Measurements from ENCODE around the gene AP3M1. TPM values are rescaled to one million over a fixed set of nuclear protein-coding genes. Genes with fewer than 3 reads are reported as not detected.

The AP3M1 gene
- polyA plus RNA-seq, 2 of the 4 experiments (the other 2 are of a cell fraction): 39.0 to 83.0 TPM

DNA sequence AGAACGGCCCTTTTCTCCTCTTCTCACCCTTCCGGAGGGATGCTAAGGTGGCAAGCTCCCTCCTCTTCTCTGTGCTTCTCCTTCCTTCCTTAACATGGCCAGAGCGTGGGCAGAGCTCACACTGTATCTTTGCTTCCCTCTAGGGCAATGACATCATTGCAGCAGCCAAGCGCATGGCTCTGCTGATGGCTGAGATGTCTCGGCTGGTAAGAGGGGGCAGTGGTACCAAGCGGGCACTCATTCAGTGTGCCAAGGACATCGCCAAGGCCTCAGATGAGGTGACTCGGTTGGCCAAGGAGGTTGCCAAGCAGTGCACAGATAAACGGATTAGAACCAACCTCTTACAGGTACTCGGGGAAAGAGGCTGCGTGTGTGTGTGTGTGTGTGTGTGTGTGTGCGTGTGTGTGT is 36.6 kb downstream of the AP3M1 start:
- 92% methylated on average over 12 of the region's 12 CpGs for WGBS (ENCODE audit: missing lambda C conversion rate)
- no peak for DNase-seq (ENCODE audit: low read depth in 1 of 2, low spot score in 1 of 2)
- H3K4me3 ChIP-seq: no peak overlapping the region
- H3K4me1 ChIP-seq: peaks cover 27% of the 10 kb centered on the region
- no peak for FAIRE-seq
- ATAC-seq: no peak
- no peak overlapping the region for H3K4me2 ChIP-seq
- H3K9me3 ChIP-seq: no peaks in the 10 kb centered on the region
- no peak for TF ChIP-seq JUNB (IDR thresholded peaks at IDR 0.05)
- TF ChIP-seq RARB (CRISPR knock-in tag; IDR thresholded peaks at IDR 0.05): no peak
- no peak for TF ChIP-seq TFCP2L1 (CRISPR knock-in tag; IDR thresholded peaks at IDR 0.05)
- TF ChIP-seq HOXA7 (CRISPR knock-in tag; IDR thresholded peaks at IDR 0.05): no peak
- no peak for TF ChIP-seq EP300 (IDR thresholded peaks at IDR 0.05)
- no peak for TF ChIP-seq KDM5A (IDR thresholded peaks at IDR 0.05)
- TF ChIP-seq MAX (IDR thresholded peaks at IDR 0.05): no peak
- no peak for TF ChIP-seq E2F6 (IDR thresholded peaks at IDR 0.05; ENCODE audit: borderline replicate concordance, low read depth)
- no peak for TF ChIP-seq POLR2AphosphoS2 (conservative IDR thresholded peaks at IDR 0.05; ENCODE audit: low read length)
- no peak for TF ChIP-seq RCOR1 (IDR thresholded peaks at IDR 0.05; ENCODE audit: low read depth, low read length)
- TF ChIP-seq CHD2 (IDR thresholded peaks at IDR 0.05; ENCODE audit: low read length, partially characterized antibody): no peak
- no peak for TF ChIP-seq BCL3 (IDR thresholded peaks at IDR 0.05)
- TF ChIP-seq EHF (CRISPR knock-in tag; IDR thresholded peaks at IDR 0.05): no peak
- TF ChIP-seq HES2 (IDR thresholded peaks at IDR 0.05): no peak
- no peak overlapping the region for H3K27ac ChIP-seq
- CTCF ChIA-PET: interaction anchor here (1.1 to 4.5 kb wide), 4 partner anchors 9 to 228 kb away, joined by 3 to 35 read pairs (median 4); no protein-coding TSS in a partner anchor
- POLR2A ChIA-PET: no interaction called here

- Histone ChIP-seq H3K27ac (no peak overlapping the region), H3K9me3 (no peaks in the 10 kb centered on the region), H3K4me3 (no peak overlapping the region), H3K4me2 (no peak overlapping the region), H3K4me1 (peaks cover 22% of the 10 kb centered on the region)
- FAIRE-seq: no peak
- ChIA-PET POLR2A (no interaction called here), CTCF (interaction anchor here (1.1 to 4.5 kb wide), 3 partner anchors 10 to 227 kb away, joined by 3 to 35 read pairs (median 5); no protein-coding TSS in a partner anchor)
- WGBS (ENCODE audit: missing lambda C conversion rate): 35% methylated on average over 1 of the region's 1 CpG
- TF ChIP-seq BHLHE40 (IDR thresholded peaks at IDR 0.05; ENCODE audit: low read depth, low read length) (no peak), TP53 (CRISPR knock-in tag; IDR thresholded peaks at IDR 0.05) (no peak)
- no peak for DNase-seq (ENCODE audit: low read depth in 1 of 2, low spot score in 1 of 2)
- peak in 1 of 2 experiments; percentile 16; a peak in 1 of 6 replicates for ATAC-seq
These were observed 37.1 kb downstream of the AP3M1 start for GRCh38 chr10:74113546-74113945.

GRCh38 chr10:74111799-74112198 is 38.8 kb downstream of the AP3M1 start:
- 96% methylated on average over 14 of the region's 14 CpGs for WGBS (ENCODE audit: missing lambda C conversion rate)
- ChIA-PET POLR2A (no interaction called here), CTCF (interaction anchor here (0.6 to 4.5 kb wide), 4 partner anchors 8 to 171 kb away, joined by 3 to 35 read pairs (median 4); no protein-coding TSS in a partner anchor)
- Histone ChIP-seq H3K4me2 (no peak overlapping the region), H3K4me1 (peaks cover 11% of the 10 kb centered on the region), H3K9me3 (no peaks in the 10 kb centered on the region), H3K4me3 (no peak overlapping the region), H3K27ac (no peak overlapping the region)
- TF ChIP-seq ZSCAN20 (CRISPR knock-in tag; IDR thresholded peaks at IDR 0.05) (no peak), EHMT2 (IDR thresholded peaks at IDR 0.05; ENCODE audit: low read depth) (no peak), SREBF2 (IDR thresholded peaks at IDR 0.05) (no peak), KDM5A (IDR thresholded peaks at IDR 0.05) (no peak)
- no peak for DNase-seq (ENCODE audit: low read depth in 1 of 2, low spot score in 1 of 2)
- ATAC-seq: no peak
- no peak for FAIRE-seq

GRCh38 chr10:74110120-74110519 is 40.5 kb downstream of the AP3M1 start:
- H3K4me2 ChIP-seq: no peak overlapping the region
- ChIA-PET CTCF (interaction anchor here (0.6 to 2.7 kb wide), 7 partner anchors 10 to 170 kb away, joined by 3 to 9 read pairs (median 4); no protein-coding TSS in a partner anchor), POLR2A (no interaction called here)
- H3K4me1 ChIP-seq: peaks cover 11% of the 10 kb centered on the region
- H3K9me3 ChIP-seq: no peaks in the 10 kb centered on the region
- FAIRE-seq (no peak), DNase-seq (ENCODE audit: low read depth in 1 of 2, low spot score in 1 of 2) (no peak), ATAC-seq (no peak)
- H3K27ac ChIP-seq: no peak overlapping the region
- WGBS (ENCODE audit: missing lambda C conversion rate): 76% methylated on average over 1 of the region's 1 CpG
- TF ChIP-seq JUNB (IDR thresholded peaks at IDR 0.05) (no peak), CTCF (IDR thresholded peaks at IDR 0.05) (no peak), HEYL (CRISPR knock-in tag; IDR thresholded peaks at IDR 0.05) (no peak), HMGXB4 (CRISPR knock-in tag; IDR thresholded peaks at IDR 0.05; ENCODE audit: borderline replicate concordance) (no peak), NFE2L2 (conservative IDR thresholded peaks at IDR 0.05; ENCODE audit: low read length) (no peak)
- no peak overlapping the region for H3K4me3 ChIP-seq
